HL-60/S4 treated with phorbol 12-myristate 13-acetate at 8.2 ng/mL for 4 days and 3 days (cell line): ENCODE measurements around the gene MIB1.
"Not testable (repeated sequence)": the region's sequence is repeated elsewhere in the genome, so short reads cannot be mapped to it uniquely, and the experiment has no call there.

Experiments
- in situ Hi-C: fragments of 300-500 bp; cut with MboI; formaldehyde crosslinking; loops from 2 replicates; pipeline ENCODE4 v1.15.0; 2022; ENCODE audit warnings: low sequenced_read_pairs

The MIB1 gene

GRCh38 chr18:21740538-21741311 is at the start of gene MIB1:
TSS of gene MIB1 (plus strand) at chr18:21740792. CDS start at chr18:21741584, 792 bp downstream.
- in situ Hi-C loops: no loop called here

GRCh38 chr18:21693322-21693721 is 47.3 kb upstream of the MIB1 start:
- in situ Hi-C loops: no loop called here

GRCh38 chr18:21700528-21701075 is 40.0 kb upstream of the MIB1 start:
- in situ Hi-C loops: no loop called here

GRCh38 chr18:21701621-21702020 is 39.0 kb upstream of the MIB1 start:
- in situ Hi-C loops: no loop called here

- in situ Hi-C loops: no loop called here
Measured at GRCh38 chr18:21702602-21703001, 38.0 kb upstream of the MIB1 start.

GRCh38 chr18:21703241-21703820 is 37.3 kb upstream of the MIB1 start:
- in situ Hi-C loops: no loop called here

GRCh38 chr18:21704603-21705364 is 35.8 kb upstream of the MIB1 start, which contains the start of gene ABHD3:
TSS of gene ABHD3 (minus strand) at chr18:21704774. CDS start at chr18:21704665, 109 bp downstream.
- in situ Hi-C loops: no loop called here

GRCh38 chr18:21706386-21706865 is 34.2 kb upstream of the MIB1 start:
- in situ Hi-C loops: no loop called here

GRCh38 chr18:21707130-21707529 is 33.5 kb upstream of the MIB1 start:
- in situ Hi-C loops: not testable (repeated sequence)

GRCh38 chr18:21714474-21714873 is 26.1 kb upstream of the MIB1 start:
- in situ Hi-C loops: no loop called here

GRCh38 chr18:21722687-21723086 is 17.9 kb upstream of the MIB1 start:
- in situ Hi-C loops: no loop called here

- in situ Hi-C loops: no loop called here
Measured at GRCh38 chr18:21725201-21725600, 15.4 kb upstream of the MIB1 start.

- in situ Hi-C loops: no loop called here
Measured at GRCh38 chr18:21727702-21728101, 12.9 kb upstream of the MIB1 start.

GRCh38 chr18:21733011-21733410 is 7.6 kb upstream of the MIB1 start:
- in situ Hi-C loops: no loop called here

GRCh38 chr18:21735452-21736015 is 5.1 kb upstream of the MIB1 start:
- in situ Hi-C loops: no loop called here

- in situ Hi-C loops: not testable (repeated sequence)
Measured at GRCh38 chr18:21736926-21737325, 3.7 kb upstream of the MIB1 start.

GRCh38 chr18:21739604-21740537 is 721 bp upstream of the MIB1 start:
- in situ Hi-C loops: no loop called here

- in situ Hi-C loops: no loop called here
Measured at GRCh38 chr18:21741312-21741561, 645 bp downstream of the MIB1 start.

GRCh38 chr18:21741562-21742314 is 1.1 kb downstream of the MIB1 start:
- in situ Hi-C loops: no loop called here
